ENCODE data around the gene CYP24A1.

The CYP24A1 gene

GRCh38 chr20:54201268-54201846 is 27.6 kb upstream of the CYP24A1 start:
- DNase-seq (ENCODE audit: low read depth), result no peak

- no peak for DNase-seq (ENCODE audit: low read depth)
Measured at GRCh38 chr20:54200487-54201267, 26.9 kb upstream of the CYP24A1 start.

- peak; percentile 27 for DNase-seq (ENCODE audit: low read depth)
Measured at GRCh38 chr20:54199721-54200176, 26.0 kb upstream of the CYP24A1 start.

- no peak for DNase-seq (ENCODE audit: low read depth)
Measured at GRCh38 chr20:54199283-54199682, 25.5 kb upstream of the CYP24A1 start.

- no peak for DNase-seq (ENCODE audit: low read depth)
Measured at GRCh38 chr20:54197621-54198604, 24.1 kb upstream of the CYP24A1 start.

GRCh38 chr20:54195483-54196472 is 22.0 kb upstream of the CYP24A1 start:
- no peak for DNase-seq (ENCODE audit: low read depth)

DNA sequence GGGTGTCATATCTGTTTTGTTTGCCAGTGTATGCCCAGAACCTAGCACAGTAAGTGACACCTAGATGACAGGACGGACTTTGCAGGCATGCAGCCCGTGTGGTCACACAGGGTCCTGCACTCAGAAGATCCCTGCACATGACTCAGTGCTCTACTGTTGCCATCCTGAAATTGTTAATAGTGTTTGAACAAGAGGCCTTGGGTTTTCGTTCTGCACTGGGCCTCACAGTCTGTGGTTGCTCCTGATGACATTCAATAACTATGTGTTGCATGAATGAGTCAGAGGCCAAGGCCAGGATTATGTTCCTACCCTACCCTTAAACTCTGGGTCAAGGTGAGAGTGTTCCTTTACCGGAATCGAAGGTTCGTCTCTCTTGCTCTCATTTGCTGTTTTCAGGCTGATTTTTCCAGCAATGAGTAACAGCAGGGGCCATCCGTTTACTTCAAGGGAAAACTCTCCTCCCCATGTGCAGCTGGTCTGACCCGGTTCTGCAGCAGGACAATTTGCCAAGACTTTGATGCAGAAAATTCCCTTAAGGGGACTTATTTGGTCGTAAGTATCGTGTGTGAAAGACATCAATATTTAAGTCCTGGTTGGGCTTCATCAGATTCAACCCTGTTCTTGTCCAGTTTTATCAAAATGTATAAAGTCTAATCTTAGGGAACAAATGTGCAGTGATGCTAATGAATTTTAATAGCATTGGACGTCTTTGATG is 21.1 kb upstream of the CYP24A1 start:
- no peak for DNase-seq (ENCODE audit: low read depth)

DNA sequence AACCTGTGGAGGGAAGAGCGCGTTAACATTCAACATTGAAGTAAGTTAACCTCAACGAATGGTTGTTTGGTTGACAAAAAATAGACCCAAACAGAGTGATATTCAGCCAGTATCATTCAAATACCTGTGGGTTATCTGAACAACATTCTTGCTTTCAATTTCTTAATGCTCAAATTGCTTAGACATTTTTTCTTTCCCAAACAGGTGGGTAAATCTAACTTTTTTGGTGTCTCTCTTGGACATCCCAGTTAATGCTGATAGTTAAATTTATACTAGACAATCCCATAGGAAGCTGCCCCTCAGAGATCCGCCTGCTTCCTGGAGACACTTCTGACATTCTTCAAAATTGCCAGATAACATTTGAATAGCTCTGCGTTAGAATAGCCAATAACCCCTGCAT is 20.0 kb upstream of the CYP24A1 start:
- DNase-seq (ENCODE audit: low read depth), result no peak

GRCh38 chr20:54190217-54190616 is 16.4 kb upstream of the CYP24A1 start:
- DNase-seq (ENCODE audit: low read depth), result no peak

- no peak for DNase-seq (ENCODE audit: low read depth)
Measured at GRCh38 chr20:54189630-54190029, 15.8 kb upstream of the CYP24A1 start.

- no peak for DNase-seq (ENCODE audit: low read depth)
Measured at GRCh38 chr20:54188132-54188849, 14.5 kb upstream of the CYP24A1 start.

- DNase-seq (ENCODE audit: low read depth), result no peak
Measured at GRCh38 chr20:54184904-54185626, 11.3 kb upstream of the CYP24A1 start.

DNA sequence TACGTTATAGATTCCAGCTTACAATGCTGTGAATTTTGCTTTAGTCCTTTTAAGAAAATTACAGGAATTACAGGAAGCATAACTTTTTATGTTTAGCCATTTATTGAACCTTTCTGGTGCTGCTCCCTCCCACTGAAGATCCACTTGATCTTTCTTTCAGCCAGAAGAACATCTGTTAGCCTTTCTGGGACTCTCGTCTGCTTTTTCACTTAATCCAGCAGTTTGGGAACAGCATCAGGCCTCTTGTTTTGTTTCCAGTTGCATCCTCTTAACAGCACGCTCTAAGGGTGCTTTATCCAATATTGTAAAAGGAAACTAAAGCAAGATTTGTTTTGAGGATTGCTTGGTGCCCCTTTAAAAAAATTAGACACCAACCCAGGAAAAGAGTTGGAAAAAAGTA is 10.3 kb upstream of the CYP24A1 start:
- DNase-seq (ENCODE audit: low read depth), result no peak

- no peak for DNase-seq (ENCODE audit: low read depth)
Measured at GRCh38 chr20:54180931-54181330, 7.1 kb upstream of the CYP24A1 start.

DNA sequence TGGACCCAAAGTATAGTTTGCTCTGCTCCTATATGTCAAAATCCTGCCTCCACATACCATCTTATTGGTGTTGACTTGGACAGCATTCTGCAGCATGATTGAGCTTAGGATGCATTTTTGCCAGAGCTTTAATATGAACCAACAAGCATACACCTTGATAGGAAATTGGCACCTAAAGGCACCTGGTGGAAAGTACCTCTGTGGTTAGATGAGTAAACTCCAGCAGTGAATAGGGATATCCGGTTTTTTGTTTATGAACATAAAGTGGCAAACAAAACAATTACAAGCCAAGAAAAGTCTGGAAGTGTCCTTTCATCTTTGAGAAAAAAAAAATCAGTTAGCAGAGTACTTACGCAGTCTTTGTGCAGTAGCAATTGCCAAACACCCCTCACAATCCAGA is 6.2 kb upstream of the CYP24A1 start:
- DNase-seq (ENCODE audit: low read depth), result no peak

DNA sequence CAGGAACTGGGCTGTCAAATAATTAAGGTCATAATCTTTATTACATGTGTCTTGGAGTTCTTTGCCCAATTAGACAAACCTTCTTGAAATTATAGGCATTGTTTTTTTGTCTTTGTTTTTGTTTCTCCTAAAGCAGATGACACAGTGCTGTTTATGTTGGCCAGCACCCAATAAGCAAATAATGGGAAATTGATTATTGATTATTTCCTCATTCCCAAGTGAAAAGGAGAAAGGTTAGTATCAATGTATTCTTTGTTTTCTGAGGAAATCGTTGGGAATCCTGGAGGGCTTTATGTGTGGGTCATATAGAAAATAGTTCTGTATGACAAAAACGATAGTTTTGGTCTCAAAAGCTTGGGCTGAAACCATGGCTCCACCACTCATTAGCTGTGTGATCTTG is 4.5 kb upstream of the CYP24A1 start:
- DNase-seq (ENCODE audit: low read depth), result no peak

DNA sequence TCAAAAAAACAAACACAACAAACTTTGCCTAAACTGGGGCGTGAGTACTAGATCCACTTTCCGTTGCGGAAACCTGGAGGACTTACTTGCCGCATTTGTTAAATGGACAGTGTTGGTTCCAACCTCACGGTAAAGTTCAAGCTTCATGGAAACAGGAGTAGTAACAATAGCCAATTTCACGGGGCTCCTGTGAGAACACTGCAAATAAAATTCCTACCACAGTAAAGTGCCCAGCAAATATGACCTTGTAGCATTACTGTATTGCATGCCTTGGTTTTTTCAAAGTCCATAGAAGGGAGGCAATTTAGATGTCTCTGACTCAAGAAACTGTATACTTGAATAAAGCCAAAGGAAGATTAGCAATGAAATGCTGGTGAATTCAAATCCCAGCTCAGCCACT is 3.6 kb upstream of the CYP24A1 start:
- no peak for DNase-seq (ENCODE audit: low read depth)

- no peak for DNase-seq (ENCODE audit: low read depth)
Measured at GRCh38 chr20:54176610-54177009, 2.8 kb upstream of the CYP24A1 start.

- no peak for DNase-seq (ENCODE audit: low read depth)
Measured at GRCh38 chr20:54174457-54175175, 830 bp upstream of the CYP24A1 start.
